ENCODE data around the gene CHD5.

CHD5 gene

DNA sequence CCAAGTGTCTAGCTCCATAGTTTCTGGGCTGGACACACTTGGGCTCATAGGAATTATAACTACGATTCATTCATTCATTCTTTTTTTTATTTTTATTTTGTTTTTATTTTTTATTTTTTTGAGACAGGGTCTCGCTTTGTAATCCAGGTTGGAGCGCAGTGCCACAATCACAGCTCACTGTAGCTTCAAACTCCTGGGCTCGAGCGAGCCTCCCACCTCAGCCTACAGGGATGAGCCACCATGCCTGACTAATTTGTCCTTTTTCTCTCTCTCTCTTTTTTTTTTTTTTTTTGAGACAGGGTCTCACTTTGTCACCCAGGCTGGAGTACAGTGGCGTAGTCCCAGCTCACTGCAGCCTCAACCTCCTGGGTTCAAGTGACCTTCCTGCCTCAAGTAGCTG, 92.2 kb downstream of the CHD5 start:
- TF ChIP-seq, protein P1, sequence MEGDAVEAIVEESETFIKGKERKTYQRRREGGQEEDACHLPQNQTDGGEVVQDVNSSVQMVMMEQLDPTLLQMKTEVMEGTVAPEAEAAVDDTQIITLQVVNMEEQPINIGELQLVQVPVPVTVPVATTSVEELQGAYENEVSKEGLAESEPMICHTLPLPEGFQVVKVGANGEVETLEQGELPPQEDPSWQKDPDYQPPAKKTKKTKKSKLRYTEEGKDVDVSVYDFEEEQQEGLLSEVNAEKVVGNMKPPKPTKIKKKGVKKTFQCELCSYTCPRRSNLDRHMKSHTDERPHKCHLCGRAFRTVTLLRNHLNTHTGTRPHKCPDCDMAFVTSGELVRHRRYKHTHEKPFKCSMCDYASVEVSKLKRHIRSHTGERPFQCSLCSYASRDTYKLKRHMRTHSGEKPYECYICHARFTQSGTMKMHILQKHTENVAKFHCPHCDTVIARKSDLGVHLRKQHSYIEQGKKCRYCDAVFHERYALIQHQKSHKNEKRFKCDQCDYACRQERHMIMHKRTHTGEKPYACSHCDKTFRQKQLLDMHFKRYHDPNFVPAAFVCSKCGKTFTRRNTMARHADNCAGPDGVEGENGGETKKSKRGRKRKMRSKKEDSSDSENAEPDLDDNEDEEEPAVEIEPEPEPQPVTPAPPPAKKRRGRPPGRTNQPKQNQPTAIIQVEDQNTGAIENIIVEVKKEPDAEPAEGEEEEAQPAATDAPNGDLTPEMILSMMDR (IDR thresholded peaks at IDR 0.05; ENCODE audit: insufficient read depth, low read depth, low read length, missing control alignments): no peak
- no peak for DNase-seq (ENCODE audit: low read depth)
- no peak overlapping the region for H3K4me3 ChIP-seq (ENCODE audit: low read depth, low read length)

DNA sequence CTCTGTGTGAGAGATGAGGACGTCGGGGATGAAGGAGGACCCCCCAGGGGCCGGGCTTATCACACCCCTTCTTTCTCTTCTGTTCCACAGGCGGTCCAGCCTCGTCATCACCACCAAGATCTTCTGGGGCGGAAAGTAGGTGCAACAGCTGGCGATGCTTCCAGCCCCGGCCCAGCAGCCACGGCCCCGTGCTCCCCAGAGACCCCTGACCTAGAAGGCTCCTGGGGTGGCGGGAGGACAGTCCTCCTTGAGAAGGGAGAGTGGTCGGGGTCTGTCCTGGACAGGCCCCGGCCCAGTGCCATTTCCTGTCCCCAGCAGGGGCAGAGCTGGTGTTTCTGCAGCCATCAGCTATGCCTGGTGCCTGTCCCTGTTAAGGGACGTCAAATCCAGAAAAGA, 92.7 kb downstream of the CHD5 start:
- TF ChIP-seq, protein P1 (IDR thresholded peaks at IDR 0.05; ENCODE audit: insufficient read depth, low read depth, low read length, missing control alignments): no peak
- H3K4me3 ChIP-seq (ENCODE audit: low read depth, low read length): no peak overlapping the region
- no peak for DNase-seq (ENCODE audit: low read depth)

DNA sequence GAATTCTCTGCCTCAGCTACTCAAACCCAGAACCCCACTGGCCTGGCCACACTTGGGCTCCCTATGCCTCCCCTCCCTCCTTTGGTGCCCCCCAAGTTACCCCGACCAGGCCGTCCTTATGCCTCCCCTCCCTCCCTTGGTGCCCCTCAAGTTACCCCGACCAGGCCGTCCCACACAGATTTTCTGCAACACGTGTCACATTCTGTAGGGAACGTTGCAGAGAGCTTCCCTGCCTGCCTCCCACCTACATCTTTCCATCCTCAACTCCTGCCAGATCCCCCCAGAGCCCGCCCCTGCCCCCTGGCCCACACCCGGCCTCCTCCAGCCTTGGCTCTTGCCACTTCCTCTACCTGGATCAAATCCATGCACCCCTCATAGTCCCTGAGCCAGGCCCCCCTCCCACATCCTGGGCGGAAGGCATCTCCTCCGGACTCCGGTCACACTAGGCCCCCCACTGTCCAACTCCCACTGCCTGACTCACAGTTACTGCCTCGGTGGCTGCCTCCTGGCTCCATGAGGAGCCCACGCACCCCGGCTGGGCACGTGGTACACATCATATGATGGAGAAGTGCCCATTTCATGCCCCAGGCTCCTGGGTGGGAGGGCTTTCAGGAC, 93.3 kb downstream of the CHD5 start:
- no peak overlapping the region for H3K4me3 ChIP-seq (ENCODE audit: low read depth, low read length)
- TF ChIP-seq, protein P1 (IDR thresholded peaks at IDR 0.05; ENCODE audit: insufficient read depth, low read depth, low read length, missing control alignments): no peak
- no peak for DNase-seq (ENCODE audit: low read depth)

DNA sequence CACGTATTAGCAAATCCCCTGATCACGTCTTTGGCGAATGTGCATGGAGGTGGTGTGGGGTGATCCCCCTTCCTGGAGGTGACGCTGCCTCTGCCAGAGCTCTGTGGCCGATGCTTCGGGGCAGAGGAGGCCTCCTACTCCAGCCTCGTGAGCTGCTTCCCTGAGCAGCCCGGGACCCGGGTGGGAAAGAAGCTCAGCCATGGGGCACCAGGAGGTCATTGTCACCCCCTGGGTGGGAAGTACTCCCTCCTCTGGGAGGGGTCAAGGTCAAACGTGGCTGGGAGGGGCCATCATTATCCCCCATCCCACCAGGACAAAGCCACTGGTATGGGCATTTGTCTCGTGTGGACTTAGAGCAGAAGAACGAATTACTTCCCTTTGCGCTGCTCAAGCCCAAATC, 93.8 kb downstream of the CHD5 start:
- DNase-seq (ENCODE audit: low read depth): no peak
- TF ChIP-seq, protein P1 (IDR thresholded peaks at IDR 0.05; ENCODE audit: insufficient read depth, low read depth, low read length, missing control alignments): no peak
- H3K4me3 ChIP-seq (ENCODE audit: low read depth, low read length): no peak overlapping the region

DNA sequence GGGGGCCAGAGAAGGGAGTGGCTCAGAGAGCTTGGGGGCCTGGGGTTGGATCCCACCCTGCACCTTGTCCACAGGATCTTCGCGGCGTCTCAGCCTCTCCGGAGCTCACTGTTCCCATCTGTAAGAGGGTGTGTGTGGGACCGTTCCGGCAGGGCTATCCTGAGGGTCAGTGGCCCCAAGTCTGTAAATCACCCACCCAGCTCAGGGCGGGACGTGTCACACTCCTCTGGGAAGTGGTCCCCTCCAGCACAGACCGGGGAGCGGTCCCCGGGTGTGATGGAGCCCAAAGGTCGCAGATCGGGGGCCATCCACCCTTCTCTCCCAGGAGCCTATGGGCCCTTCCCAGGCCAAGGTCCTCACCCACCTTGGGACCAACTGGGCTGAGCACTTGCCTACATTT, 94.5 kb downstream of the CHD5 start:
- TF ChIP-seq, protein P1 (IDR thresholded peaks at IDR 0.05; ENCODE audit: insufficient read depth, low read depth, low read length, missing control alignments): no peak
- no peak for DNase-seq (ENCODE audit: low read depth)
- no peak overlapping the region for H3K4me3 ChIP-seq (ENCODE audit: low read depth, low read length)

DNA sequence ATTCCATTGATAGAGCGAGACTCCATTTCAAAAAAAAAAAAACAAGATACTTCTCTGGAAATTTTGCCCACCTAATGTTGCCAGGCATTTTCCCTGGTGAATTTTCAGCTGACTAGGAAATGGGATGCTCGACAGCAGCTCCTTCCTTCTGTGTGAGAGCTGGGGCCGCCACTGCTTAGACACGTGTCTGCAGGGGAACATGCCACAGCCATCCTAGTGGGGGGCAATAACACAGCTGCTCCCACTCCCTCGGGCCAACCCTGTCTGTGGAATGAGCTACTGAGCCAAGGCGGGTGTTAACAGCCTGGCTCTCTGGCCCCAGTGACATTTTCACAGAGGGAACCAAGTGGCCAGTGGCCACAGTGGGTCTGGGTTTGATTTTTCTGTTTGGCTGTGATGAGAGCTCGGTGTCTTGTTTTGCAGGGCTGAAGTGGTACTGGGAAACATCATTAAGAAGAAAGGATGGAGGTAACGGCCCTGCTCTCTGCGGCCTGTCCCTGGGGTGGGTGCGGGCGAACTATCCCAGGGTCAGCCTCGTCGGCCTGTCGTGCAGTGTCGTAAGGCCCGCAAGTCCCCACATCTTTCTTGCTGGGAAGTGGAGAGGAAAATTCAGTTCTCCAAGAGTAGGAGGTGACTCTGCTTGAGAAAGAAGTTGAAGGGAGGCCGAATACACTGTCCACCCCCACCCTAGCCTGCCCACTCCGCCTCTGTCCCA, 95.2 kb downstream of the CHD5 start:
- no peak for DNase-seq (ENCODE audit: low read depth)
- no peak overlapping the region for H3K4me3 ChIP-seq (ENCODE audit: low read depth, low read length)
- TF ChIP-seq, protein P1 (IDR thresholded peaks at IDR 0.05; ENCODE audit: insufficient read depth, low read depth, low read length, missing control alignments): no peak
